K562 (cell line): ENCODE results near the gene NCMAP. TPM values are rescaled to one million over a fixed set of nuclear protein-coding genes. Genes with fewer than 3 reads are reported as not detected.

Experiments
- E2F8 ChIP-seq: fragments of 450-650 bp; IDR thresholded peaks from 2 replicates; pipeline ENCODE4 v1.7.1; 2018; ENCODE audit warnings: mild to moderate bottlenecking, low read depth; ENCODE audit not compliant: partially characterized antibody
- FOXK1 ChIP-seq: sonication (generic); formaldehyde crosslinking; IDR thresholded peaks from 2 replicates; pipeline ENCODE4 v1.8.0; 2022; ENCODE audit warnings: missing genetic modification reagents, mild to moderate bottlenecking, borderline replicate concordance
- HDAC2 ChIP-seq: fragments of 450-650 bp; IDR thresholded peaks from 2 replicates; pipeline ENCODE4 v1.6.1; 2016; ENCODE audit warnings: mild to moderate bottlenecking
- RBM22 ChIP-seq: fragments of 200-400 bp; formaldehyde crosslinking; IDR thresholded peaks from 2 replicates; pipeline ENCODE4 v1.6.1; 2018; ENCODE audit warnings: low read length, low read depth; ENCODE audit not compliant: poor library complexity, severe bottlenecking
- REST ChIP-seq, 2 experiments: fragments of 450-650 bp; formaldehyde crosslinking in 1 of 2; IDR thresholded peaks; 2 replicates each; pipeline versions ENCODE4 v1.4.0 to v1.6.1; 2014 to 2020; ENCODE audit warnings: mild to moderate bottlenecking in 2 of 2, borderline replicate concordance in 1 of 2, low read depth in 1 of 2
- TCF15 ChIP-seq: fragments of 250-450 bp; sonication (Bioruptor Pico); IDR thresholded peaks from 2 replicates; pipeline ENCODE4 v1.8.0; 2022; ENCODE audit warnings: moderate library complexity, mild to moderate bottlenecking, inconsistent platforms
- ZBTB2 ChIP-seq: fragments of 450-650 bp; IDR thresholded peaks from 2 replicates; pipeline ENCODE4 v1.6.1; 2016; ENCODE audit warnings: antibody characterized with exemption
- ZNF57 ChIP-seq: fragments of 450-650 bp; formaldehyde crosslinking; IDR thresholded peaks from 2 replicates; pipeline ENCODE4 v1.4.0; 2020; ENCODE audit warnings: mild to moderate bottlenecking, moderate library complexity
- polyA plus RNA-seq, 8 experiments: library from polyadenylated mRNA; depleted of rRNA in 4 of 8; stranded (reverse) in 5 of 8; unstranded in 3 of 8; fragments of >200 nt; fragmentation: Nextera tagmentation in 2 of 8; fragmentation: Illumina TruSeq in 1 of 8; extraction: Ambion mirVana in 2 of 8; extraction: Trizol in 1 of 8; gene quantifications; 2 replicates each; pipeline versions ENCODE4 v1.2.1 to v1.2.3, GENCODE V29; 2011 to 2014; ENCODE audit warnings: inconsistent platforms in 1 of 8, missing spikeins in 1 of 8
- total RNA-seq, 7 experiments: library from RNA; depleted of rRNA in 6 of 7; stranded (reverse); fragments of >200 nt in 6 of 7; fragmentation: Illumina TruSeq in 2 of 7; extraction: Trizol in 2 of 7; gene quantifications; 2 replicates each; pipeline versions ENCODE4 v1.2.1 to v1.2.3, GENCODE V29; 2011 to 2021; ENCODE audit warnings: low replicate concordance in 1 of 7

Gene NCMAP
- total and polyA plus RNA-seq, 9 of the 15 experiments (the other 6 are each of a cell fraction or from before 2014, with no cell fraction given) = 0.03 TPM; not detected in 8

GRCh38 chr1:24586970-24587820, 31.3 kb downstream of the NCMAP start (continued):
- peak; percentile 31; the same call in 1 of the 2 replicates for TF ChIP-seq REST (IDR thresholded peaks at IDR 0.05; ENCODE audit: borderline replicate concordance)
- no peak for TF ChIP-seq REST (CRISPR knock-in tag; IDR thresholded peaks at IDR 0.05; ENCODE audit: low read depth)
- no peak for TF ChIP-seq TCF15
- no peak for TF ChIP-seq FOXK1 (CRISPR knock-in tag)
- TF ChIP-seq ZNF57 (CRISPR knock-in tag) = no peak
- TF ChIP-seq HDAC2 = no peak
- TF ChIP-seq E2F8 = no peak
- no peak for TF ChIP-seq ZBTB2
- TF ChIP-seq RBM22 = no peak
